GM12801 (cell line): ENCODE results near the gene PTDSS2.

Experiments
- TF ChIP-seq, protein P1 (sequence below): IDR thresholded peaks from one replicate; pipeline ENCODE4 v1.5.1; 2011; ENCODE audit warnings: control low read depth; ENCODE audit not compliant: insufficient read length; ENCODE audit errors: extremely low read depth

Gene PTDSS2

GRCh38 chr11:471468-472145 is 21.5 kb downstream of the PTDSS2 start:
- TF ChIP-seq, protein P1, sequence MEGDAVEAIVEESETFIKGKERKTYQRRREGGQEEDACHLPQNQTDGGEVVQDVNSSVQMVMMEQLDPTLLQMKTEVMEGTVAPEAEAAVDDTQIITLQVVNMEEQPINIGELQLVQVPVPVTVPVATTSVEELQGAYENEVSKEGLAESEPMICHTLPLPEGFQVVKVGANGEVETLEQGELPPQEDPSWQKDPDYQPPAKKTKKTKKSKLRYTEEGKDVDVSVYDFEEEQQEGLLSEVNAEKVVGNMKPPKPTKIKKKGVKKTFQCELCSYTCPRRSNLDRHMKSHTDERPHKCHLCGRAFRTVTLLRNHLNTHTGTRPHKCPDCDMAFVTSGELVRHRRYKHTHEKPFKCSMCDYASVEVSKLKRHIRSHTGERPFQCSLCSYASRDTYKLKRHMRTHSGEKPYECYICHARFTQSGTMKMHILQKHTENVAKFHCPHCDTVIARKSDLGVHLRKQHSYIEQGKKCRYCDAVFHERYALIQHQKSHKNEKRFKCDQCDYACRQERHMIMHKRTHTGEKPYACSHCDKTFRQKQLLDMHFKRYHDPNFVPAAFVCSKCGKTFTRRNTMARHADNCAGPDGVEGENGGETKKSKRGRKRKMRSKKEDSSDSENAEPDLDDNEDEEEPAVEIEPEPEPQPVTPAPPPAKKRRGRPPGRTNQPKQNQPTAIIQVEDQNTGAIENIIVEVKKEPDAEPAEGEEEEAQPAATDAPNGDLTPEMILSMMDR: no peak

- TF ChIP-seq, protein P1: no peak
Observed at GRCh38 chr11:472272-472671, 22.2 kb downstream of the PTDSS2 start.

- TF ChIP-seq, protein P1: no peak
Observed at GRCh38 chr11:472816-473215, 22.7 kb downstream of the PTDSS2 start.

DNA sequence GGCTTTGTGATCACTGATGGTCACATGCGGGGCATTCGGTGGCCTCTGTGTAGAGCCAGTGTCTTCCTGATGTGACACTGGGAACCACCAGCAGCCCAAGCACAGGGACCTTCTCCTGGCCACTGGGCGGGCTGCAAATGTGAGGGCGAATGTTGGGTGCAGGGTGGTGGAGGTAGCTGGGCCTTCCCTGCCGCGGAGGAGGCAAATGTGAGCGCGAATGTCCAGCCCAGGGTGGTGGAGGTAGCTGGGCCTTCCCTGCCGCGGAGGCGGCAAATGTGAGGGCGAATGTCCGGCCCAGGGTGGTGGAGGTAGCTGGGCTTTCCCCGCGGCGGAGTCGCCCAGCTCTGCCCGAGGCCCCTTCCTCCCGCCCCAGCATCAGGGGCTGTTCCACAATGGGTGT is 23.3 kb downstream of the PTDSS2 start:
- TF ChIP-seq, protein P1: no peak

- TF ChIP-seq, protein P1: no peak
Observed at GRCh38 chr11:473962-474785, 24.1 kb downstream of the PTDSS2 start.

- TF ChIP-seq, protein P1: no peak
Observed at GRCh38 chr11:474914-475506, 24.9 kb downstream of the PTDSS2 start.

- TF ChIP-seq, protein P1: no peak
Observed at GRCh38 chr11:475941-476340, 25.9 kb downstream of the PTDSS2 start.
